Hippocampal formation (tissue), 2 donors: ENCODE measurements around the gene NR4A1.
"Not testable (repeated sequence)": the region's sequence is repeated elsewhere in the genome, so short reads cannot be mapped to it uniquely, and the experiment has no call there.

Experiments
- DNase-seq, 2 donors: peaks; one replicate each; lab custom pipeline; 2025; lab: John Stamatoyannopoulos, UW

The NR4A1 gene

DNA sequence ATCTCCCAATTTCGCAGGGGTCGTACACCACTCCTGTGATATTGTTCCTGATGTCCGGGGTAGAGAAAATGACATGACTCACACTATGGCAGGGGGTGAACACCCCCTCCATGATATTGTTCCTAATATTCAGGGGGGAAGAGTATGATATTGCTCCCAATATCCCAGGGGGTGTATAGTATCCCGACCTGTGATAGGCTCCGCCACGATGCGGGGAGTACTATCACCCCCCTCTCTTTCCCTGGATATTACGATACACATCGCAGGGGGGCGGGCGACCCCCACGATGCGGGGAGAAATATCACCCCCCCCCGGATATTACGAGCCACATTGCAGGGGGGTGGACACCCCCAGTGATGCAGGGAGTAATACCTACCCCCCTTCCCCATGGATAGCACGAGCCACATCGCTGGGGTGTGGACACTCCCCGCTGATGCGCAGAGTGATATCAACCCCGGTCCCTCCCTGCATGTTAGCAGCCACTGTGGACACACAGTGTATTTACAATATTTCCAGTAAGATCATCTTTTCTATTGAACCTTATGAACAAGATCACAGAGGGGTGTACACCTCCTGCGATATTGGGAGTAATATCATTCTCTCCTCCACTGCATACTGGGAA, 45.9 kb downstream of the NR4A1 start:
- DNase-seq, result no peak

DNA sequence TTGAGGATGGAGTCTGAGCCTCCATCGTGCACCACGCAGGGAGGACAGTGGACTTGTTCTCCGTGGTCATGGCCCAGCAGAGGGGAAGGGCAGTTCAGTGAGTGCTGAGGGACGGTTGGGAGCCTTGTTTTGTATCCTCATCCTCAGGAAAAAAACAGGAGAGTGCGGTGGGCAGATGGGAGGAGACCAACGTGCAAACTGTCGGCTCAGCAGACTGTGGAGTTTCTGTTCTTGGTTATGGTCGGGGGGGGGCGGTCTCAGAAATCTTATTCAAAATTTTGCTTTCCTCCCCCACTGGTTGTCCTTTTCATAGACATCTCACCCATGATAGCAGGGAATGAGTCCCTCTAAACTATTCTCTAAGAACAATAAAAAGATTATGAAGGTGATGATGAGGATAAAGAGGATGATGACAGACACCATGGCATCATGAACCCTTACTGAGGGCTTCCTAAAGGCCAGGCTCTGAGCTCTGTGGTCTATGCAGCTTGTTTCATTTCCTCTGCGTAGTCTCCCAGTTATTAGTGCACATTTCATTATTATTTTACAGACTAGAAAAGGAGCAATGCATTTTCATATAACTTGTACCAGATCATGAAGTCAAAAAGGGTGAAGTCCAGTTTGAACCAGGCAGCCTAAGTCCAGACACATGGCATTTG, 53.3 kb downstream of the NR4A1 start:
- DNase-seq, result not testable (repeated sequence)
